IPS DF 19.7 (cell line): Measurements from ENCODE around the gene SLC30A2.

ENCODE experiments used
- DNase-seq: peaks from one replicate; pipeline ENCODE4 v3.0.0-alpha.2; 2013; ENCODE audit warnings: low read depth, low spot score

Gene SLC30A2

DNA sequence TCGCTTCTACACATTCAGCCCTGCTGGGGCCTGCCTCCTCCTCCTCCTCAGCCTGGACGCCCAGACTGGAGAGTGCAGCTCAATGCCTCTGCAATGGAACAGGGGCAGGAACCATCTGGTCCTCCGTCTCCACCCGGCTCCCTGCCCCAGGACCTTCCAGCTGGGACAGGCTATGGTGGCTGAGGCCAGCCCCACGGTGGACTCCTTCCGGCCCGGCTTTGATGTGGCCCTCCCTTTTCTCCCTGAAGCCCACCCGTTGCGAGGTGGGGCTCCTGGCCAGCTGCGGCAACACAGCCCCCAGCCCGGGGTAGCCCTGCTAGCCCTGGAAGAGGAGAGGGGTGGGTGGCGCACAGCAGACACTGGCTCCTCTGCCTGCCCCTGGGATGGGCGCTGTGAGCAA, 22.9 kb downstream of the SLC30A2 start:
- no peak for DNase-seq

- DNase-seq: no peak
Measured at GRCh38 chr1:26022404-26022779, 23.5 kb downstream of the SLC30A2 start.

DNA sequence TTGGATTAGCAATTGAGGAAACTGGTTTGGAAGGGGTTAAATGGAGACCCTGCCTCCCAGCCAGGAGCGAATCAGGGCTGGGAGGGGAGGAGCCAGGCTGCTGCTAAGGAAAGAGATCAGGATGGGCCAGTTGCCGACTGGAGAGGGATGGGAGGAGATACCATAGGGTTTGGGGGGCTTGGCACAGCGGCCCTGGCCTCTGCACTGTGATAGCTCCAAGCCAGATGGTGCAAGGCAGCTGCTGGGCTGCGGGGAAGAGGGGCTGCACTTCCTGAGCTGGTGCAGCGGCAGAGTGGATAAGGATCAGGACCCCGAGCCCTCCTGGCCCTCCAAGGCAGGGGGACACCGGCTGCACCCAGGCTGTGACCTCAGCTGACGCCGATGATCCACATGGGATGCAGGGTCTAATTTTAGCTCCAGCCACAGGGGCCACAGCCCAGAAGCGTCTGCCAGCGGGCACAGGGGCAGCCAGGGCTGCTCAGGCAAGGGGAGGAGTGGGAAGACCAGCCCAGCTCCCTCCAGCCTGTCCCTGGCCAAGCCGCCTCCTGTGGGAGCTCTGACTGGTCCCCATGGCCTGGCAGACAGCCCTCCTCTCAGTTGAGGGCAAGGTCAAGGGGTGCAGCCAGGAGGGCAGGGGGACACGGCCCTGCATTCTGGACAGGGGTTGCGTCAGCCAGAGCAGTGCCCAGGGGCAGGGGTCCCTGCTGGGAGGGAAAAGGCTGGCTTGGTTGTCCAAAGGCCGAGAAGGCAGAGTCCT, 24.1 kb downstream of the SLC30A2 start, which contains the start of gene EXTL1:
EXTL1 (plus strand) TSS at position 129 of the 757 bp plus-strand sequence. CDS start 872 bp downstream, outside the sequence.
- DNase-seq: no peak

- DNase-seq: no peak
Measured at GRCh38 chr1:26020941-26021646, 24.8 kb downstream of the SLC30A2 start.

GRCh38 chr1:26020330-26020768, 25.6 kb downstream of the SLC30A2 start:
- no peak for DNase-seq

GRCh38 chr1:26019641-26020315, 26.1 kb downstream of the SLC30A2 start:
- DNase-seq: no peak

DNA sequence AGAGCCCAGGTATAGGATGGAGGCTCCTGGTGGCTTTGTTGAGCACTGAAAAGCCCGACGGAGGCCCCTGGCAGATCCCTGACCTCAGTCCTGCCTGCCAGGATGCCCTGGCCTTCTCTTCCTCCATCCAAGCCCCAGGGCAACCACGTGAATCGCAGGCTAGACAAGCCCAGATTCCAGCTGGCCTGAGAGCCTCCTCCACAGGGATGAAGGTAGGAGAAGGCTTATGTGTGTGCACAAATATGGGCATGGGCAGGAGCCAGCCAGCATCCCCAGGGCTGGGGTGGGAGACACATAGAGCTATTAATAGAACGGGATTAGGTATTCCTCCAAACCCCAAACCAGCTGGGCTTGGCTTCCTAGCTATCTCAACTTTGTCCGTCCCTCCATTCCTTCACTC, 28.3 kb downstream of the SLC30A2 start:
- no peak for DNase-seq

DNA sequence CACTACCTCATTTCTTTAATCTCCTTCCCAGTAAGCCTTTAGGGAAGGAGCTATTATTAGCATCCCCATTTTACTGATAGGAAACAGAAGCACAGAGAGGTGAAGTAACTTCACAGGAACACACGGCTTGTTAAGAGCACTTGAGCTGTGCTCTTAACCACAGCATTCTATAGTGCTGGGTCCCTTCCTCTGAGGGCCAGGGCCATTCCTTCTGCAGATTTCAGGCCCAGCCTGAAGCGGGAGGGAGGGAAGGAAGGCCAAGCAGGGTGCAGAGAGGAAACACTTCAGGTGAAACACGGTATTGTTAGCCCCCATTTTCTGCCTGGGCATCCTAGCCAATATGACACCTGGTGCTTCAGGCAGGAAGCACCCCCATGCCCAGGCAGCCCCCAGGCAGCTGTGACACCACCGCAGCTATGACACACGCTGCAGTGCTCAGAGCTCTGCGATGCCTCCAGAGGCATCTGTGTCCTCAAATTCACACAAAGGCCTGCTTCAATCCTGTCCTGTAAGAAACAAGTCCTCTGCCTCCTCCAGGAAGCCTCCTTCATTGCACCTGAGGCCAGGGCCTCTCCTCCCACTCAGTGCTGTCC, 28.9 kb downstream of the SLC30A2 start:
- no peak for DNase-seq

- no peak for DNase-seq
Measured at GRCh38 chr1:26016258-26016952, 29.5 kb downstream of the SLC30A2 start.

DNA sequence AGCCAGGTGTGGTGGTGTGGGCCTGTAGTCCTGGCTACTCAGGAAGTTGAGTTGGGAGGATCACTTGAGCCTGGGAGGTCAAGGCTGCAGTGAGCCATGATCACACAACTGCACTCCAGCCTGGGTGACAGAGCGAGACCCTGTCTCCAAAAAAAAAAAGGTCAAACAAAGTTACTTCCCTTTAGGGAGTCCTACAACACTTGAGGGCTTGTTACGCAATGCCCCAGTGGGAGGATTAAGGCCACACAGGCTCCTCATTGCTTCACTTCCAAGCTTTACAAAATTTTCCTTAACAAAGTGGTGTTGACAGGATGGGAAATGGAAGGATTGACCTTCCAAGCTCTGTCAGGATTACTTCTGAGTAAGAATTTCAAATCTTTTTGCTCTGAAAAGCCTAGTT, 30.6 kb downstream of the SLC30A2 start:
- no peak for DNase-seq

- DNase-seq: no peak
Measured at GRCh38 chr1:26014179-26014578, 31.7 kb downstream of the SLC30A2 start.

- DNase-seq: no peak
Measured at GRCh38 chr1:26012864-26013263, 33.1 kb downstream of the SLC30A2 start.

- DNase-seq: no peak
Measured at GRCh38 chr1:26010825-26011224, 35.1 kb downstream of the SLC30A2 start.

- DNase-seq: peak; percentile 61
Measured at GRCh38 chr1:26009796-26010447, 36.0 kb downstream of the SLC30A2 start.

- DNase-seq: no peak
Measured at GRCh38 chr1:26006710-26007109, 39.2 kb downstream of the SLC30A2 start.

DNA sequence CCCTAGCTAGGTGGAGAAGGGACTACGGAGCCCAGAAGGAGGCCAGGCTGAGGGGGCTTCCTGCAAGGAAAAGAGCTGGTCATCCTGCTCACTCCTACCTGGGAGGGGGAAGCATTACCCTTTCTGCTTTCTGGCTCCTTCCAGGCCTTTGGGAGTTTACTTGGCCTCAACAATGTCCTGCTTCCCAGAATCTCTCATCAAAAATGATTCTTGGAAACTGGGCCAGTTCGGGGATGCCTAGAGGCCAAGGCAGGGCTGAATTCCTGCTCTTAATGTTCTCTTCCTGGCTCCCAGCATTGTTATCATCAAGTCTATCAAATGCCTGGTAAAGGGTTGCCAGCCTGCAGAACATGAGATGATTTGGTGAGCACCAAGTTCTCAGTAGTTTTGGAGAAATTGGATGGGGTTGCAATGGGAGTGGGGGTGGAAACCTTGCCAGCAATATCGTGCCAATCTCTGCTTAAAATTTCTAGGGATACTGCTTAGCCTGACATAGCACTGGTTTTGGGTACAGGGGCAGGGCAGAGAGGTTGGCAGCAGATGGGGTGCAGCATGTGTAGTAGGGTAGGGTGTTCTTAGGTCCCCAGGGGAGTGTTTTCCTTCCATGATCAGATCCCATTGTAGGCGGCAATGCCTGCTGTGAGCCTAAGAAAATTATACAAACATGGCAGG, 40.3 kb downstream of the SLC30A2 start:
- no peak for DNase-seq

DNA sequence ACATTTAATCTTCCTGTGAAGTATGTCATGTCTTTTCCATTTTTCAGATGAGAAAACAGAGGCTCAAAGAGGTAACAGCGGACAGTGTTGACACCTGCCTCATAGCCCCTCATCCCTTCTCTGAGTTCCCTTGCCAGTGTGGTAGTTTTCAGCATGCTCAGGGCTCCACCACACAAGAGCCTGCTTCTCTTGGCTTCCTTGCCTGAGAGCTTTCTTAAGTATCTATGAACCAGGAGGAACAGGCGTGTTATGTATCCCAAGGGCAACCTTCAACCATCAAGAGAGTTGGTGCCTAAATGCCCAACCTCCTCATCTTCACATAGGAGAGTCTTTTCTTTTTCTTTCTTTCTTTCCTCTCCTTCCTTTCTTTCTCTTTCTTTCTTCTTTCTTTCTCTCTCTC, 42.2 kb downstream of the SLC30A2 start:
- no peak for DNase-seq

DNA sequence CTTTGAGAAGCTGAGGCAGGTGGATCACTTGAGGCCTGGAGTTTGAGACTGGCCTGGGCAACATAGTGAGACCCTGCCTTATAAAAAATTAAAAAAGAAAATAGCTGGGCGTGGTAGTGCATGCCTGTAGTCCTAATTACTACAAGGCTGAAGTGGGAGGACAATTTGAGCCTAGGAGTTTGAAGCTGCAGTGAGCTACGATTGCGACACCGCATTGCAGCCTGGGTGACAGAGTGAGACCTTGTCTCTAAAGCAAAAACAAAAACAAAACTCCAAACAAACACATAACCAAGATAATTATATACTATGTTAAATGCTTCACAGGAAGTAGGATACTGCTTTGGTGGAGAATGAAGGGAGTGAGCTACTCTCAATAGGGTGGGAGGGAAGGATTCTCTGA, 42.7 kb downstream of the SLC30A2 start:
- DNase-seq: no peak

DNA sequence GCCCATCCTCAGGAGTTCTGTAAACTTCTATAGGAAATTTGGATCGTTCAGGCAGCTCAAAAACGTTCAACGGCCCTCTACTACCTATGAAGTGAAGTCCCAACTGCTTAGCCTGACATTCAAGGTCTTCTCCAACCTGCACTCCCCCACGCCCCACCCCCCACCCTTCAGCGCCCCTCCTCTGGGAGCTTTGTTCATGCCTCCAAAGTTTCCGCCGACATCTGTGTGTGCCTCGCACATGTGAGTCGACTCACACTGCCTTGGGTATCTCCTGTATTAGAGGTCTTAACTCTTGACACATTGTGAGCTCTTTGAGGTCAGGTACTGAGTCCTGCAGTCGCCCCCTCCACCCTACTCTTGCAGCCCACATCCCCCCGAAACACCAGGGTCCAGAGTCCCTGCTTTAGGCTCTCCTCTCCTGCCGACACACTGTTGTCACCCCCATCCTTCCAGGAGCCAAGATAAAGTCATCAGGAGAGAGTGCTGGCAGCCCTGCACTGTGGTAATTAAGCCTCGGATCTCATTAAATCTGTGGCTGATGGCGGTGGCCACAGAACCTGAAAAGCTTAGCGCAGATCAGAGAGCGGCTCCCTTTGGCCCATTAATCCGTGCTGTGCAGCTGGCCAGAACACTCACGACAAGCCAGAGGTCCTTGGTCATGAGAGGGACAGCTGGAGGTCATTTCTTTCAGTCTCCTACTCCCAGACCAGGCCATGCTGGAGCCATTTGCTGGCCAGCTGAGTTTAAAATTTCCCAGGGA, 46.7 kb downstream of the SLC30A2 start:
- DNase-seq: no peak
